Type B pancreatic cell (in vitro differentiated cells): ENCODE data around the gene DOCK1. TPM values are rescaled to one million over a fixed set of nuclear protein-coding genes. Genes with fewer than 3 reads are reported as not detected.

Experiments used
- DNase-seq: peaks from one replicate; pipeline ENCODE4 v3.0.0; 2021; ENCODE audit warnings: mixed read lengths; ENCODE audit not compliant: unreplicated experiment; ENCODE audit errors: extremely low spot score
- H3K27ac Mint-ChIP-seq: 2 replicates; pipeline ENCODE4 v1.8.0; 2021; ENCODE audit warnings: mild to moderate bottlenecking, mixed read lengths
- H3K27me3 Mint-ChIP-seq: 2 replicates; pipeline ENCODE4 v1.8.0; 2021; ENCODE audit warnings: mixed read lengths
- H3K36me3 Mint-ChIP-seq: 2 replicates; pipeline ENCODE4 v1.8.0; 2021; ENCODE audit warnings: mixed read lengths
- H3K4me1 Mint-ChIP-seq: one replicate; pipeline ENCODE4 v1.8.0; 2021; ENCODE audit warnings: mixed read lengths; ENCODE audit not compliant: unreplicated experiment
- H3K4me3 Mint-ChIP-seq: 2 replicates; pipeline ENCODE4 v1.8.0; 2021; ENCODE audit warnings: mild to moderate bottlenecking, mixed read lengths
- H3K9me3 Mint-ChIP-seq: 2 replicates; pipeline ENCODE4 v1.8.0; 2021; ENCODE audit warnings: mixed read lengths
- CTCF ChIP-seq: fragments of 200-600 bp; sonication (generic); conservative IDR thresholded peaks from 2 replicates; pipeline ENCODE4 v1.5.0; 2021; ENCODE audit warnings: antibody characterized with exemption, mild to moderate bottlenecking
- total RNA-seq: library from RNA; stranded (reverse); gene quantifications from 2 replicates; pipeline ENCODE4 v1.2.1, GENCODE V29; 2021; ENCODE audit warnings: low replicate concordance

The DOCK1 gene
- total RNA-seq, 1 donor from 2014 or later: 67.4 TPM

- no peak for DNase-seq
Measured at GRCh38 chr10:127344346-127344745, 439.1 kb downstream of the DOCK1 start.

DNA sequence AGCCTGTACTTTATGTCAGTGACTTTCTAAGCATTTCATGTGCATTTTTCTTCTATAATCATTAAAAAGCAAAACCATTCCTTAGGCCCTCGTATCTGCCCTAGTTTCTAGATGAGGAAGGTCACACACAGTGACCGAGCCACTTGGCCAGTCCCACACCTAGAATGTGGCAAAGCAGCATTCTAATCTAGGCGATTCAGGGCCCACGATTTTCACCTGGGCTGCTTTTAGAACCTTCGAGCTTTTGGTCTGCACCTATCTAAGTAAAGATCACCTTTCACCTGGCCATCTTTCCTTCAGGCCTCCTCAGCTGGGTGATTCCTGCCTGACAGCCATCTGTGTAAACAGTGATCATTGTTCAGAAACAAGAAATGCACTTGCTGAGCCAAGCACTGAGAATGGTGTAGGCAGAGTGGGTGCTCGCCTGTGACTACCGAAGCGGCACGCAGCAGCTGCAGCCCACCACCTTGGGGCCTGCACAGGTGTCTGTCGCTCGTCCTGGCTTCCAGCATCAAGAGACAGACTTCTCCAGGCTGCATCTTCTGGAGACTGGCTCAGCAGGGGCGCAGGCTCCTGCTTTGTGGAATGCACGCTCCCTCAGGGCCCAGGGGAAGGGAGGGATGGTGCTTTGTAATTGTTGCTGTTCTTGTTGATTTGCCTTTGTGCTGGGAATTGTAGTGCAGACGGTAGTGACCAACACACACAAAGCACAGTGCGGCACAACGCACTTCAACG lies 440.2 kb downstream of the DOCK1 start:
- Mint-ChIP-seq H3K27me3 (no peaks in the 10 kb centered on the region), H3K9me3 (no peaks in the 10 kb centered on the region), H3K36me3 (peaks cover 24% of the 10 kb centered on the region), H3K27ac (peak overlapping the region; percentile 92), H3K4me1 (peaks cover 3% of the 10 kb centered on the region), H3K4me3 (no peak overlapping the region)
- TF ChIP-seq CTCF: no peak
- no peak for DNase-seq

More at GRCh38 chr10:127344346-127344745, 439.1 kb downstream of the DOCK1 start:
- Mint-ChIP-seq H3K9me3 (no peaks in the 10 kb centered on the region), H3K27me3 (no peaks in the 10 kb centered on the region), H3K27ac (peak overlapping the region; percentile 92), H3K36me3 (peaks cover 20% of the 10 kb centered on the region), H3K4me1 (no peaks in the 10 kb centered on the region), H3K4me3 (no peak overlapping the region)
- no peak for TF ChIP-seq CTCF

- H3K4me1 Mint-ChIP-seq: peaks cover 3% of the 10 kb centered on the region
- H3K27me3 Mint-ChIP-seq: no peaks in the 10 kb centered on the region
- TF ChIP-seq CTCF: no peak
- no peak overlapping the region for H3K4me3 Mint-ChIP-seq
- no peak for DNase-seq
- no peaks in the 10 kb centered on the region for H3K9me3 Mint-ChIP-seq
- peaks cover 24% of the 10 kb centered on the region for H3K36me3 Mint-ChIP-seq
- H3K27ac Mint-ChIP-seq: no peak overlapping the region
Measured at GRCh38 chr10:127346604-127347003, 441.4 kb downstream of the DOCK1 start.

DNA sequence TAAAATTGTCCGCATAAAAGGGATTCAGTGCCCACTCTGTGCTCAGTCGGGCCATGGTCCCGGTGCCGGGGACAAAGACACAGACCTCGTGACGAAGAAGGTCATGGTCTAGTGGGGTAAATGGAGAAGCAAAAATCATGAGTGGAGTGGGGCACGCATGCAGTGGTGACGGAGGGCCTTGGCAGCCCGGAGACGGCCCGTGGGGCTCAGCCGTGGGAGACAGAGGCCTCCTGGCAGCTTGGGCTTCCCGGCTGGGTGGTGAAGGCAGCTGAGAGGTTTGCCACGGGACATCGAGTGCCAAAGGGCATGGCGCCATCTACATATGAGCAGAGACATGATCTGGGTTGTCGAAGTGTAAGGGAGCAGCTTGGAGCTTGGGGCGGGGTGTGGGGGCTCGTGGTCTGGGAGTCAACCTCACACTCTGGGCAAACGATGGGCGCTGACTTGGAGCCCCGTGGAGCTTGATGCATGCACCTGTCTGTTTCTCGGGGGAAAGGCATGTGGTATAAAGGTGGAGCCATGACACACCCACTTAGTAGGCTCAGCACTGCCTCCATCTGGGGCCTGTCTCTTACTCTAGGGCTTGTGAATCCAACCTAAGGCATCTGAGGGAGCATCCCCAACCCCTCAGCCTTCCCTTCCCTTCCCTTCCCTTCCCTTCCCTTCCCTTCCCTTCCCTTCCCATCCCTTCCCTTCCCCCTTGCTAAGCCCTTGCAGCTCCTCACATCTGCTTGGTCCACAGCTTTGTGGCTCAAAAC lies 442.2 kb downstream of the DOCK1 start:
- Mint-ChIP-seq H3K36me3 (peaks cover 24% of the 10 kb centered on the region), H3K4me1 (peaks cover 3% of the 10 kb centered on the region), H3K27ac (no peak overlapping the region), H3K27me3 (no peaks in the 10 kb centered on the region), H3K4me3 (no peak overlapping the region), H3K9me3 (no peaks in the 10 kb centered on the region)
- DNase-seq: no peak
- no peak for TF ChIP-seq CTCF

DNA sequence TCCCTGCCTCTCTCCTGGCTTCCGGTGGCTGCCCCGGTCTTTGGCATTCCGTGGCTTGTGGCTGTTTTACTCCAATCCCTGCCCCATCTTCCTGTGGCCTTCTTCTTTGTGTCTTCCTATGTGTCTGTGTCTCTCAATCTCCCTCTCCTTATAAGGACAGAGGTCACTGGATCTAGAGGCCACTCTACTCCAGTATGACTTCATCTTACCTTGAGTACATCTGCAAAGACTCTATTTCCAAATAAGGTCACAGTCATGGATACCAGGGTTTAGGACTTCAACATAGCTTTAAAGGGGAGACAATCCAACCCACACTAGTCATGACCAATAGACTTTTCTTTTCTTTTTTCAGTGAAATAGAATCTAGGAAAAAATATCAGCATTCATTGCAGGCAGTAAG lies 444.5 kb downstream of the DOCK1 start:
- Mint-ChIP-seq H3K9me3 (no peaks in the 10 kb centered on the region), H3K27ac (no peak overlapping the region), H3K36me3 (peaks cover 11% of the 10 kb centered on the region), H3K4me3 (no peak overlapping the region), H3K27me3 (no peaks in the 10 kb centered on the region), H3K4me1 (peaks cover 4% of the 10 kb centered on the region)
- DNase-seq: no peak
- no peak for TF ChIP-seq CTCF
